ENCODE results near the gene CPSF3. TPM values are rescaled to one million over a fixed set of nuclear protein-coding genes. Genes with fewer than 3 reads are reported as not detected.
A peak's percentile ranks its signal among the peaks of the same experiment; 100 is the strongest.

Gene CPSF3
- total and polyA plus RNA-seq, 2 experiments from 2014 or later, result 39.6 to 40.3 TPM

- Histone ChIP-seq H3K9me2 (ENCODE audit: insufficient read depth) (no peaks in the 10 kb centered on the region), H3F3A (ENCODE audit: insufficient read depth) (peaks cover 57% of the 10 kb centered on the region), H3K79me2 (ENCODE audit: insufficient read depth) (peaks cover 37% of the 10 kb centered on the region), H4K20me1 (ENCODE audit: insufficient read depth) (no peaks in the 10 kb centered on the region), H3K36me3 (ENCODE audit: low read depth) (peaks cover 75% of the 10 kb centered on the region), H3K4me2 (ENCODE audit: unreplicated experiment) (peak overlapping the region; percentile 57), H3K4me1 (ENCODE audit: insufficient read depth) (peaks cover 19% of the 10 kb centered on the region), H3K9me3 (ENCODE audit: low read depth) (no peaks in the 10 kb centered on the region), H3K27ac (peak overlapping the region; percentile 55), H3K9ac (peak overlapping the region; percentile 31; the same call in 1 of the 2 replicates), H2AFZ (no peak overlapping the region), H3K4me3 (no peak overlapping the region), H3K27me3 (replicated peaks; ENCODE audit: insufficient read depth) (no peaks in the 10 kb centered on the region)
- in situ Hi-C loops (cut with MboI), result no loop called here
- no peak for TF ChIP-seq EZH2 (IDR thresholded peaks at IDR 0.05; ENCODE audit: insufficient read depth, poor library complexity, severe bottlenecking)
- TF ChIP-seq EZH2phosphoT487 (IDR thresholded peaks at IDR 0.05; ENCODE audit: insufficient read depth, low read depth), result no peak
- 96 to 100% methylated on average over 1 of the region's 1 CpG for WGBS, 2 experiments (ENCODE audit: low coverage in 1 of 2, low lambda C conversion rate in 2 of 2, missing lambda C conversion rate in 2 of 2)
- peak; percentile 76 for DNase-seq
These were observed 65.4 kb downstream of the CPSF3 start for GRCh38 chr2:9488583-9489547.

- Histone ChIP-seq H2AFZ (no peak overlapping the region), H3K9ac (no peak overlapping the region), H3K79me2 (ENCODE audit: insufficient read depth) (peaks cover 23% of the 10 kb centered on the region), H3K27me3 (replicated peaks; ENCODE audit: insufficient read depth) (no peaks in the 10 kb centered on the region), H3K9me3 (ENCODE audit: low read depth) (no peaks in the 10 kb centered on the region), H3K27ac (no peak overlapping the region), H3K9me2 (ENCODE audit: insufficient read depth) (no peaks in the 10 kb centered on the region), H3K4me2 (ENCODE audit: unreplicated experiment) (no peak overlapping the region), H3K36me3 (ENCODE audit: low read depth) (peaks cover 68% of the 10 kb centered on the region), H3F3A (ENCODE audit: insufficient read depth) (peaks cover 46% of the 10 kb centered on the region), H3K4me1 (ENCODE audit: insufficient read depth) (peaks cover 19% of the 10 kb centered on the region), H3K4me3 (no peak overlapping the region), H4K20me1 (ENCODE audit: insufficient read depth) (no peaks in the 10 kb centered on the region)
- WGBS, 2 experiments (ENCODE audit: low coverage in 1 of 2, low lambda C conversion rate in 2 of 2, missing lambda C conversion rate in 2 of 2), result 94 to 98% methylated on average over 2 of the region's 2 CpGs
- DNase-seq, result no peak
- no peak for TF ChIP-seq EZH2phosphoT487 (IDR thresholded peaks at IDR 0.05; ENCODE audit: insufficient read depth, low read depth)
- TF ChIP-seq EZH2 (IDR thresholded peaks at IDR 0.05; ENCODE audit: insufficient read depth, poor library complexity, severe bottlenecking), result no peak
- in situ Hi-C loops (cut with MboI), result no loop called here
These were observed 67.3 kb downstream of the CPSF3 start for GRCh38 chr2:9490789-9491188.

- H3K4me2 ChIP-seq (ENCODE audit: unreplicated experiment), result no peak overlapping the region
These were observed 69.5 kb downstream of the CPSF3 start for GRCh38 chr2:9492927-9493326.

GRCh38 chr2:9493478-9493877 is 70.0 kb downstream of the CPSF3 start:
- in situ Hi-C loops (cut with MboI), result no loop called here
- no peaks in the 10 kb centered on the region for H3K9me3 ChIP-seq (ENCODE audit: low read depth)
- no peak overlapping the region for H3K27ac ChIP-seq
- H4K20me1 ChIP-seq (ENCODE audit: insufficient read depth), result no peaks in the 10 kb centered on the region
- H3K79me2 ChIP-seq (ENCODE audit: insufficient read depth), result 0 out of 2 replicates have a peak, but pooled peaks cover 14% of the 10 kb centered on the region
- peaks cover 51% of the 10 kb centered on the region for H3K36me3 ChIP-seq (ENCODE audit: low read depth)
- H3K4me2 ChIP-seq (ENCODE audit: unreplicated experiment), result no peak overlapping the region
- DNase-seq, result no peak
- TF ChIP-seq EZH2 (IDR thresholded peaks at IDR 0.05; ENCODE audit: insufficient read depth, poor library complexity, severe bottlenecking) (no peak), EZH2phosphoT487 (IDR thresholded peaks at IDR 0.05; ENCODE audit: insufficient read depth, low read depth) (no peak)
- H3K4me1 ChIP-seq (ENCODE audit: insufficient read depth), result peaks cover 23% of the 10 kb centered on the region
- H3K27me3 ChIP-seq (replicated peaks; ENCODE audit: insufficient read depth), result no peaks in the 10 kb centered on the region
- no peaks in the 10 kb centered on the region for H3K9me2 ChIP-seq (ENCODE audit: insufficient read depth)
- no peak overlapping the region for H3K9ac ChIP-seq
- 78 to 80% methylated on average over 3 of the region's 3 CpGs for WGBS, 2 experiments (ENCODE audit: low coverage in 1 of 2, low lambda C conversion rate in 2 of 2, missing lambda C conversion rate in 2 of 2)
- no peak overlapping the region for H2AFZ ChIP-seq
- H3F3A ChIP-seq (ENCODE audit: insufficient read depth), result peaks cover 39% of the 10 kb centered on the region
- no peak overlapping the region for H3K4me3 ChIP-seq

More at GRCh38 chr2:9492927-9493326, 69.5 kb downstream of the CPSF3 start:
- Histone ChIP-seq H3K4me1 (ENCODE audit: insufficient read depth) (peaks cover 21% of the 10 kb centered on the region), H4K20me1 (ENCODE audit: insufficient read depth) (no peaks in the 10 kb centered on the region), H3K27ac (no peak overlapping the region), H3K27me3 (replicated peaks; ENCODE audit: insufficient read depth) (no peaks in the 10 kb centered on the region), H3K36me3 (ENCODE audit: low read depth) (peaks cover 53% of the 10 kb centered on the region), H3K4me3 (no peak overlapping the region), H3K79me2 (ENCODE audit: insufficient read depth) (0 out of 2 replicates have a peak, but pooled peaks cover 14% of the 10 kb centered on the region), H3K9me3 (ENCODE audit: low read depth) (no peaks in the 10 kb centered on the region), H3F3A (ENCODE audit: insufficient read depth) (peaks cover 43% of the 10 kb centered on the region), H2AFZ (no peak overlapping the region), H3K9me2 (ENCODE audit: insufficient read depth) (no peaks in the 10 kb centered on the region), H3K9ac (no peak overlapping the region)
- no peak for DNase-seq
- TF ChIP-seq EZH2 (IDR thresholded peaks at IDR 0.05; ENCODE audit: insufficient read depth, poor library complexity, severe bottlenecking), result no peak
- in situ Hi-C loops (cut with MboI), result no loop called here
- 9 to 17% methylated on average over 2 of the region's 2 CpGs for WGBS, 2 experiments (ENCODE audit: low coverage in 1 of 2, low lambda C conversion rate in 2 of 2, missing lambda C conversion rate in 2 of 2)

Data from GM23248 (cell line).